OCI-LY3 (cell line): ENCODE results near the gene DNMBP.

Source experiments
- H2AFZ ChIP-seq: fragments of 200-600, 300-600 bp; shearing (Covaris generic); 2 replicates; pipeline ENCODE4 v1.6.0; 2014; ENCODE audit warnings: antibody characterized with exemption, low read depth, low read length
- H3K27ac ChIP-seq: fragments of 200-600, 300-600 bp; sonication (generic); 2 replicates; pipeline ENCODE4 v1.5.1; 2014; ENCODE audit warnings: mild to moderate bottlenecking, low read length, moderate library complexity, mixed read lengths
- H3K27me3 ChIP-seq: fragments of 200-600, 300-600 bp; sonication (generic); 2 replicates; pipeline ENCODE4 v1.6.1; 2014; ENCODE audit warnings: low read depth, low read length, mixed read lengths
- H3K36me3 ChIP-seq: fragments of 200-600, 300-600 bp; sonication (generic); replicated peaks from 2 replicates; pipeline ENCODE3; 2014; ENCODE audit warnings: low read depth, low read length, mixed read lengths
- H3K4me1 ChIP-seq: fragments of 300-600, 200-600 bp; sonication (generic); 2 replicates; pipeline ENCODE4 v1.6.1; 2014; ENCODE audit warnings: low read length, mixed read lengths
- H3K4me2 ChIP-seq: fragments of 200-600, 300-600 bp; sonication (generic); 2 replicates; pipeline ENCODE4 v1.6.1; 2014; ENCODE audit warnings: low read length, mixed read lengths
- H3K4me3 ChIP-seq: fragments of 300-600, 200-600 bp; sonication (generic); 2 replicates; pipeline ENCODE4 v1.5.1; 2014; ENCODE audit warnings: antibody characterized with exemption, mild to moderate bottlenecking, low read length, moderate library complexity
- H3K79me2 ChIP-seq: fragments of 300-600, 200-600 bp; shearing (Covaris generic); 2 replicates; pipeline ENCODE4 v1.6.1; 2014; ENCODE audit warnings: mild to moderate bottlenecking, low read length, mixed read lengths
- H3K9ac ChIP-seq: fragments of 300-600, 200-600 bp; shearing (Covaris generic); 2 replicates; pipeline ENCODE4 v1.6.0; 2014; ENCODE audit warnings: mild to moderate bottlenecking, low read length, moderate library complexity
- H3K9me3 ChIP-seq: fragments of 200-600, 300-600 bp; shearing (Covaris generic); 2 replicates; pipeline ENCODE4 v1.6.1; 2014; ENCODE audit warnings: low read length, mixed read lengths; ENCODE audit not compliant: insufficient read depth
- H4K20me1 ChIP-seq: fragments of 200-600, 300-600 bp; sonication (generic); 2 replicates; pipeline ENCODE4 v1.6.1; 2016; ENCODE audit warnings: low read length, mixed read lengths; ENCODE audit not compliant: insufficient read depth
- CTCF ChIP-seq: fragments of 200-600, 300-600 bp; sonication (generic); IDR thresholded peaks from 2 replicates; pipeline ENCODE4 v1.5.1; 2014; ENCODE audit warnings: antibody characterized with exemption, low read length, low read depth
- EZH2phosphoT487 ChIP-seq: fragments of 200-600 bp; shearing (Covaris generic); IDR thresholded peaks from 2 replicates; pipeline ENCODE4 v1.6.1; 2018; ENCODE audit warnings: antibody characterized with exemption, mixed run types, low read depth

The DNMBP gene

GRCh38 chr10:99880080-99880835 lies 129.5 kb downstream of the DNMBP start:
- H3K9me3 ChIP-seq: no peaks in the 10 kb centered on the region
- H3K36me3 ChIP-seq: no peaks in the 10 kb centered on the region
- no peak overlapping the region for H2AFZ ChIP-seq
- H3K79me2 ChIP-seq: no peaks in the 10 kb centered on the region
- no peak overlapping the region for H3K4me2 ChIP-seq
- H4K20me1 ChIP-seq: no peaks in the 10 kb centered on the region
- H3K27me3 ChIP-seq: no peaks in the 10 kb centered on the region
- H3K4me3 ChIP-seq: no peak overlapping the region
- H3K4me1 ChIP-seq: no peaks in the 10 kb centered on the region
- no peak overlapping the region for H3K9ac ChIP-seq
- no peak for TF ChIP-seq CTCF
- no peak for TF ChIP-seq EZH2phosphoT487
- no peak overlapping the region for H3K27ac ChIP-seq

- Histone ChIP-seq H3K9me3 (no peaks in the 10 kb centered on the region), H4K20me1 (no peaks in the 10 kb centered on the region), H3K4me2 (no peak overlapping the region), H3K4me3 (no peak overlapping the region), H3K4me1 (no peaks in the 10 kb centered on the region), H3K79me2 (no peaks in the 10 kb centered on the region), H3K27ac (no peak overlapping the region), H3K27me3 (no peaks in the 10 kb centered on the region), H2AFZ (no peak overlapping the region), H3K9ac (no peak overlapping the region), H3K36me3 (no peaks in the 10 kb centered on the region)
- TF ChIP-seq CTCF: no peak
- no peak for TF ChIP-seq EZH2phosphoT487
Observed at GRCh38 chr10:99875473-99875872, 134.3 kb downstream of the DNMBP start.

- H3K4me3 ChIP-seq: no peak overlapping the region
- H2AFZ ChIP-seq: no peak overlapping the region
- no peaks in the 10 kb centered on the region for H4K20me1 ChIP-seq
- H3K9ac ChIP-seq: no peak overlapping the region
- H3K79me2 ChIP-seq: no peaks in the 10 kb centered on the region
- H3K9me3 ChIP-seq: no peaks in the 10 kb centered on the region
- H3K4me1 ChIP-seq: no peaks in the 10 kb centered on the region
- H3K27ac ChIP-seq: no peak overlapping the region
- TF ChIP-seq CTCF: no peak
- TF ChIP-seq EZH2phosphoT487: no peak
- H3K4me2 ChIP-seq: no peak overlapping the region
- no peaks in the 10 kb centered on the region for H3K36me3 ChIP-seq
- no peaks in the 10 kb centered on the region for H3K27me3 ChIP-seq
Observed at GRCh38 chr10:99874341-99875085, 135.2 kb downstream of the DNMBP start.

GRCh38 chr10:99873846-99874245 lies 135.9 kb downstream of the DNMBP start:
- no peak overlapping the region for H2AFZ ChIP-seq
- no peak overlapping the region for H3K4me3 ChIP-seq
- no peaks in the 10 kb centered on the region for H3K79me2 ChIP-seq
- no peak overlapping the region for H3K27ac ChIP-seq
- H3K27me3 ChIP-seq: no peaks in the 10 kb centered on the region
- TF ChIP-seq EZH2phosphoT487 (no peak), CTCF (no peak)
- H4K20me1 ChIP-seq: no peaks in the 10 kb centered on the region
- no peaks in the 10 kb centered on the region for H3K36me3 ChIP-seq
- H3K9ac ChIP-seq: no peak overlapping the region
- no peak overlapping the region for H3K4me2 ChIP-seq
- H3K4me1 ChIP-seq: no peaks in the 10 kb centered on the region
- no peaks in the 10 kb centered on the region for H3K9me3 ChIP-seq
